Stimulated activated CD4-positive, alpha-beta T cell treated with anti-CD3 and anti-CD28 coated beads, Interleukin-4, amount 100 ng/mL, for 4 hours (primary cell): Measurements from ENCODE around the gene BSX.

ENCODE experiments used
- DNase-seq, 2 experiments: peaks; one replicate each; pipeline ENCODE4 v3.0.0-alpha.2; 2020

The BSX gene

GRCh38 chr11:122954455-122954854 lies 27.2 kb downstream of the BSX start:
- no peak for DNase-seq

- no peak for DNase-seq
Observed at GRCh38 chr11:122951211-122951610, 30.4 kb downstream of the BSX start.

GRCh38 chr11:122938557-122938956 lies 43.1 kb downstream of the BSX start:
- DNase-seq: no peak

- DNase-seq: no peak
Observed at GRCh38 chr11:122937983-122938382, 43.7 kb downstream of the BSX start.

- DNase-seq: no peak
Observed at GRCh38 chr11:122933416-122933815, 48.2 kb downstream of the BSX start.

- DNase-seq: no peak
Observed at GRCh38 chr11:122931510-122931909, 50.1 kb downstream of the BSX start.
